Lung microvascular endothelial cell (primary cell): ENCODE results near the gene CEP128. TPM values are rescaled to one million over a fixed set of nuclear protein-coding genes. Genes with fewer than 3 reads are reported as not detected.
A peak's percentile ranks its signal among the peaks of the same experiment; 100 is the strongest.

ENCODE experiments used
- DNase-seq, 2 donors: peaks; one replicate each; pipeline versions ENCODE4 v3.0.0 to v3.0.0-alpha.2; 2010; ENCODE audit warnings: low read depth in 2 of 2
- total RNA-seq: library from RNA; depleted of rRNA; stranded (reverse); fragments of >200 nt; gene quantifications from 2 replicates; pipeline ENCODE4 v1.2.1, GENCODE V29; 2014

Gene CEP128
- total RNA-seq, 1 donor from 2014 or later = 2.4 TPM

- peak; percentile 67 to 74 for DNase-seq
Observed at GRCh38 chr14:80621701-80622100, 319.8 kb downstream of the CEP128 start.

GRCh38 chr14:80620434-80620833 is 321.1 kb downstream of the CEP128 start:
- DNase-seq = no peak

- DNase-seq = no peak
Observed at GRCh38 chr14:80618751-80619329, 322.7 kb downstream of the CEP128 start.

- DNase-seq = no peak
Observed at GRCh38 chr14:80615831-80616230, 325.7 kb downstream of the CEP128 start.

GRCh38 chr14:80609055-80609454 is 332.5 kb downstream of the CEP128 start:
- no peak for DNase-seq

- DNase-seq = no peak
Observed at GRCh38 chr14:80608563-80608962, 333.0 kb downstream of the CEP128 start.

- peak in 1 of 2 donors; percentile 12 for DNase-seq
Observed at GRCh38 chr14:80607430-80608190, 333.9 kb downstream of the CEP128 start.

- DNase-seq = no peak
Observed at GRCh38 chr14:80606347-80606772, 335.2 kb downstream of the CEP128 start.

- DNase-seq = no peak
Observed at GRCh38 chr14:80605536-80605935, 336.0 kb downstream of the CEP128 start.

GRCh38 chr14:80602946-80603345 is 338.6 kb downstream of the CEP128 start:
- DNase-seq = peak in 1 of 2 donors; percentile 27

- peak; percentile 59 to 61 for DNase-seq
Observed at GRCh38 chr14:80587096-80587724, 354.3 kb downstream of the CEP128 start.

GRCh38 chr14:80586131-80586530 is 355.4 kb downstream of the CEP128 start:
- DNase-seq = no peak

GRCh38 chr14:80585506-80585835 is 356.1 kb downstream of the CEP128 start:
- DNase-seq = no peak

- DNase-seq = peak in 1 of 2 donors; percentile 39
Observed at GRCh38 chr14:80584744-80585505, 356.6 kb downstream of the CEP128 start.

- no peak for DNase-seq
Observed at GRCh38 chr14:80577599-80577998, 363.9 kb downstream of the CEP128 start.

GRCh38 chr14:80576401-80576800 is 365.1 kb downstream of the CEP128 start:
- no peak for DNase-seq

GRCh38 chr14:80575763-80576162 is 365.8 kb downstream of the CEP128 start:
- no peak for DNase-seq

- no peak for DNase-seq
Observed at GRCh38 chr14:80572666-80573065, 368.9 kb downstream of the CEP128 start.

- DNase-seq = no peak
Observed at GRCh38 chr14:80570930-80571298, 370.6 kb downstream of the CEP128 start.

GRCh38 chr14:80567905-80568536 is 373.5 kb downstream of the CEP128 start:
- DNase-seq = no peak

- DNase-seq = no peak
Observed at GRCh38 chr14:80565001-80565400, 376.5 kb downstream of the CEP128 start.

GRCh38 chr14:80564051-80564450 is 377.5 kb downstream of the CEP128 start:
- no peak for DNase-seq
